T-helper 2 cell (primary cell): Measurements from ENCODE around the gene GPR25.

ENCODE experiments used
- DNase-seq, 5 experiments: peaks; one replicate each; pipeline versions ENCODE4 v3.0.0 to v3.0.0-alpha.2; 2012 to 2022
- total RNA-seq, 2 donors: gene quantifications; one replicate each; lab custom pipeline; 2026; lab: John Stamatoyannopoulos, UW

GPR25 gene
- 0.27 to 1.6 reads per million in 2 donors for total RNA-seq

GRCh38 chr1:200872446-200873115 lies at the start of gene GPR25:
Gene GPR25, plus strand, starts transcription at chr1:200872981. Its CDS starts 57 bp downstream, at chr1:200873038.
- no peak for DNase-seq

DNA sequence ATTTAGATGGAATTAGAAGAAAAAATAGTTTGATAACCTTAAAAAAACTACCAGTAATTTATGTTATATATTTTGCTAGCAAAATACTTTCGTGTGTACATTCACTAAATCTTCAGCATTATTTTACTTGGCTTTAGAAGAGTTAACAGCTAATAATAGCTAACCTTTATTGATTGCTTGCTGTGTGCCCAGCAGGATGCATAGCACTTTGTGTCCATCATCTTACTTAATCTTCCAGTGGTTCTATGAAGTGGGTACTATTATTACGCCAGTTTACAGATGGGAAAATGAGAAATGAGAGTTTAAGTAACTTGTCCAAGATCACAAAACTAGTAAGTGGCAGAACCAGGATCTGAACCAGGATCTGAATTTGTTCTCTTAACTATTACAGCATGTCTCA lies 41.7 kb upstream of the GPR25 start:
- no peak for DNase-seq

DNA sequence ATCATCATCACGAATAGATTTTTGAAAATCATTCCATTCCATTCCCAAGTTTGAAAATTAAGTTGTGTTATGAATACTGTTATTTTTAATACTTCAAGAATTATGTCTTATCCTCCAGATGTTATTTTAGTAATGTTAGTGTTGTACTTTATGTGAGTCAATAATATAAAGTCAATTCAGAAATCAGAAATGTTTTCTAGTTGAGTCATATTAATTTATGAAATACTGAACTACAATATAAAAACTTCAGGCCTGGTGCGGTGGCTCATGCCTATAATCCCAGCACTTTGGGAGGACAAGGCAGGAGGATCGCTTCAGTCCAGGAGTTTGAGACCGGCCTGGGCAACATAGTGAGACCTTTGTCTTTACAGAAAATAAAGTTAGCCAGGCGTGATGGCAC lies 38.4 kb upstream of the GPR25 start:
- no peak for DNase-seq

- no peak for DNase-seq
These were observed 36.6 kb upstream of the GPR25 start for GRCh38 chr1:200836213-200836612.

DNA sequence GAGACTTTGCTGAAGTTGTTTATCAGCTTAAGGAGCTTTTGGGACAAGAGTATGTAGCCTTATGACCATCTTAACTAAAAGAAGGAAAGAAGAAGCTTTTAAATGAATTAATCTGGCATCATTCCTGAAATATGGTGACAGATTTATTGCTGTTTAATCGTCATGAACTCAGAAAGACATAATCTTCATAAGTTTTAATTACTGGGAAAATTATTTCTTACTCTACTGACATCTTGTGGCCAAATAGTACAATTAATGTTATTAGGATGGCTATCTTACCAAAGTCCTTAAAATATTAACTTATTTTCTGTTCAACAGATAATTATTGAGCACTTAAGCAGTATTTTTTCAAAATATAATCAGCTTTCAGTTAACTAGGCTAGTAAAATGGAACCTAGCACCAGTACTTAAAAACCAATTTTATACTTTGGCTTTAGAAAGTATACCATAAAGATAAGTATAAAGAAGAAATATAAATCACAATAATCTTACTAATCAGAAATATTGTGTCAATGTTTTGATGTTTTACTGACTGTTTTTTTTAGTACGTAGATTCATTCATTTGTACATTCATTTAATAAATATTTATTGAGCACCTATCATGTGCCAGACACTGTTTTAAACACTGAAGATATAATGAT lies 34.7 kb upstream of the GPR25 start:
- no peak for DNase-seq

GRCh38 chr1:200838676-200839445 lies 33.9 kb upstream of the GPR25 start:
- DNase-seq = no peak

DNA sequence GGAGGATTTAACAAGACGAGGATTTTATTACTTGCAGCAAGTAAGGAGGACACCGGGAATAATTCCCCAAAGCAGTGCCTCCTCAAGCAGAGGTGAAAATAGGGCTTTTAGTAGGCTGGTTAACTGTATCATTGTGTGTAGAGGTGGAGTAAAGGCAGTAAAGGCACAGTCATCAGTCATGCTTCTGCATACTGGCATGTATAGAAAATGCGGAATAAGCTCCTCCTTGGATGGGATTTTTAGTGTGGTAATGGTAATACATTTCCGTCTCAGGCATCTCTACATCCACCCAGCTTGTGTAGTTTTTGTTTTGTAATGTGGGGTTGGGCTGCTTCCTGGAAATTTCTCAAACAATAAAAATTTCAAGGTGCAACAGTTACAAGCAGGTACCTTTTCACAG lies 27.4 kb upstream of the GPR25 start:
- DNase-seq = no peak

DNA sequence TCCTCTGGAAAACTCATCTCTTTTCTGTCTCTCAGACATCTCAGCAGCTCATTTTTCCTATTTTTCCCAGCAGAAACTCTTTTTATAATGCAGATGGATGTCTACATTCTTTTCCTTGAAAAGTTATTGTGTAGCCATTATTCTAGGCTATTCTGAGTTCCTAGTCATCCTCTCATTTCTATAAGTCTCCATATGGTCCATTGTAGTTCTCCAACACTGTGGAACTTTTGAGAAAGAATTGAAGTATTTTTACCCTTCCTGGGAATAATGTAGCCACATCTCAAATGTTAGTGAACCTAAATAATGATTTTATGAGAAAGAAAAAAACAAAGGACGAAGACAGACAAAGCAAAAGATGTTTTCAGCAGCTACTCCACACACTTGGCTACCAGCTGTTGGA lies 26.4 kb upstream of the GPR25 start:
- no peak for DNase-seq

- no peak for DNase-seq
These were observed 23.4 kb upstream of the GPR25 start for GRCh38 chr1:200849430-200849829.

DNA sequence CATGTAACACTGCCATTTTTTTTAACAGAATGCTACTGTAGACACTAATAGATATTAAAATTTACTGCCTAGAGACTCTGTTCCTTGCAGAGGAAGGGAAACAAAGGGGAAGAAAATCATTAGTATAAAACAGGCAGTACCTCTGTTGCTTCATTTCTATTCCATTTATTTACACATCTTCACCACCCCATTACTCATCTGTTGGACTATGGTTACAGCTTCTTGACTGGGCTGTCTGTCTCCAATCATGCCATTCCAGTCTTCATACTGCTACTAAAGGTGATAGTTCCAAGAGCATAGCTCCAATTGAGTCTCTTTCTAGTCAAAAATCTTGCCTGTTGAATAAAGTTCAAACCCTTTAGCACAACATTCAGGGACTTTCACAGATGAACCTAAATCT lies 22.2 kb upstream of the GPR25 start:
- DNase-seq = no peak

DNA sequence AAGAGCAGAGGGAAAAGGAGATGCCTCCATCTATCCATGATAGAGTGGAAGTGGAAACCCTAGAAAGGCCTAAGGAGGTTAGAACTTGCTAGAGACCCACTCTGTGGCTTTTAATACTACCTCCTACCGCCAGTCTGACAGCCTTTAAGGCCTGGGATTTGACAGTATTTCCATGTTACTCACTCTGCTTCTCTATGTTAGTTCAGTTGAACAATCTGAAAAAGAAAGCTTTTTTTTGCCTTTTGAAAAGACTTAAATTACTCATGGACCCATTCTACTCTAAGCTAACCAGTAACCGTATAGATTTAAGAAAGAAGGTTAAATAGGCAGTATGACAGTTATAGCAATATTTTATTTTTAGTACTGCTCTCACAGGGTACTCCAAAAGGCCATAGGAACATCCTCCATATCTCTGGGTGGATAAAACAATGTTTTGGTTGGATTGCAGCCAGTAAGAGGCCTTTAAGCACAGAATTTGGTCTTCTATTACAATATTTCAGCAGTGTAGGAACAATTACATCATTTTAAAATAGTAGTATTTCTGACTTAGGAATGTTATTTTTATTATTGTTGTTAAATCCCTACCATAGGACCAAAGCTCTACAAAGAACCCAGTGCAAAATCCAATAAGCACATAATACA lies 15.9 kb upstream of the GPR25 start:
- no peak for DNase-seq

DNA sequence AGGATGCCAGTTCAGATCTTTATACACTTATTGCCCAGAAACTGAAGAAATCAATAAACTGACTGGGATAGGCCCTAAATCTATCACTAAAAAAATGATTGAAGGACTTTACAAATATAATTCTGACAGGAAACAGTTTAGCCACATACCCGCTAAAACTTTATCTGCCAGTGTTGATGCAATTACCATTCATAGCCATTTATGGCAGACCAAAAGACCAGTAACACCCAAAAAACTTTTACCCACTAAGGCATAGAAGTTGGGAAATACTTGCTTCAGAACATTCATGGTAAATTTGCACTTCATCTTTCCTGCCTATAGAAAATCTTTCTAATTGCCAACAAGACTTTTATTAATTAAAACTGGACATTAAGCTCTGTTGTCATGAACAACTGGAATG lies 15.0 kb upstream of the GPR25 start:
- no peak for DNase-seq

GRCh38 chr1:200861937-200862647 lies 10.7 kb upstream of the GPR25 start:
- DNase-seq = peak in 2 of 5 experiments; percentile 25 to 55

DNA sequence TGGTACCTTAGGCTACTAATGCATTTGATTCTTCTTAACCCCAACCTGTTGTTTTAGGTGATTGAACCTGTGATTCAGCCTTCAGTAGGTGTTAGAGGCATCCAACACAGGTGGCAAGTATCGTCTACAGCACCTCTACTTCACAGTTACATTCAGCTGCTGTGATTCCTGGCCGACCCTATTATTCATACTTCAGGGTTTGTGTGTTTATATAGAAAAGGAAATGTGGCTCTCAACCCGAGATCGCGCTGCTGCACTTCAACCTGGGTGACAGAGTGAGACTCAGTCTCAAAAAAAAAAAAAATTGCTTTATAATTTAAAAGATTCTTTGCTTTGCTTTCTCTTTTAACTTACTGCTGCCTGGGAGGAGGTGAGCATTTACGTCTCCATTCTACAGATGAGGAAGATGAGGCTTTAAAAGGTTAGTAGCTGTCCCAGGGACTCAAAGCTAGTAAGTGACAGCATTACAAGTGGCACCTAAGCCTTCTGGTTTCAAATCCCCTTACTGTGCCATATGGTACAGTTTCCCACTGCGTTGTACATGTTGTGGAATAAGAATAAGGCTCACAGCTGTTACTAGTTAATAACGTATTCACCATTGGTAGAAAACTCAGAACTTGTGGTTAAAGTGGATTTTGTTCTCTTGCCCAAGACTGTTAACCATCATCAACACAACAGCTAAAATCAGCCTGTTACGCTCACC lies 9.9 kb upstream of the GPR25 start:
- peak in 1 of 5 experiments; percentile 35 for DNase-seq

GRCh38 chr1:200866116-200866515 lies 6.7 kb upstream of the GPR25 start:
- DNase-seq = no peak

DNA sequence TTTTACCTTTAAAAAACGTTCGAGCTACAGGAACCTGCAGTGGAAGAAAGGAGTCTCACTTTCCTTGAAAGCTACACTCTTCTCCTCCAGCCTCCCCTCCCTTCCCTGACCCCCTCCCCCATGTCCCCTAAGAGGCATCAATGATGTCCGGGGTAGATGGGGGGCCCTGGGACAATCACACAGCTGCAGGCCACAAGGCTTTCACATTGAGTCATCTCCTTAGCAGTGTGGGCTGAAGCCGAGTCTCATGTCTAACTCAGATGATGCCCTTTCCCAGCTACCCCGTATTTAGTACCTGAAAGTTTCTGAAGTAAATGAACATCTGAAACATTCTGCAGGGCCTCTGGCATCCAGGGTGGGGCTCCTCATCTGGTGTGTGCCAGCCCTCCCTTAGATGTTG lies 6.3 kb upstream of the GPR25 start:
- peak in 2 of 5 experiments; percentile 38 to 66 for DNase-seq

DNA sequence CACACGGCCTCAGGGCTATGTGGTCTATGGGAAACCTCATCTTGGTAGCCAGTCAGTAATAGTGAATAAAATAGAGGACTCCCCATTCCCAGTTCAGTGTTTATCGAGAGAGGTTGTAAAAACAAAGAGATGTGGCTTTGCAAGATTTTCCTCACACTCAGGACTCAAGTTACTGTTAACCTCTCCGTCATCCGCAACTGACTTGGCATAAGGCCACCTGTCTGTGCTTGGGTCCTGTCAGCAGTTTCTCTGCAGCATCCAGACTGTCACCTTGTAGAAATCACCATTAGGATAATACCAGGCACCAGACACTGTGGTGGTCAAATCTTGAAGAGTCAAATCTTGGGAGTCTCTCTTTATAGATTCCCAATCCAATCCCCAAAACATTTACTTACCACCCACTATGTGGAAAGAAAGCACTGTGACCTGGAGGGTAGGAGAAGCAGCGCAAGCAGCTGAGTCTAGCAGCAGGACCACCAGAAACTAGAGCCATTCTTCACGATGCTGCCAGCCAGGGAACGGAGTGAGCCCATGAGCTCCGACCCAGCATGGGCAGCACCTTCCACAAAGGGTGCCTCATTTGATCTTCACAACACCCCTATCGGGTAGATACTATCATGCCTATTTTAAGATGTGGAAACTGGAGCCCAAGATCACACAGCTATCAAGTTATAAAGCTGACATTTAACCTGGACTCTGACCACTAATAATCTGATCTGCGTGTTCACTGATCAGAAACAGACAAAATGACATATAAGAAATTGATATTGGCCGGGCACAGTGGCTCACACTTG lies 5.6 kb upstream of the GPR25 start:
- no peak for DNase-seq

GRCh38 chr1:200869376-200869752 lies 3.4 kb upstream of the GPR25 start:
- no peak for DNase-seq

DNA sequence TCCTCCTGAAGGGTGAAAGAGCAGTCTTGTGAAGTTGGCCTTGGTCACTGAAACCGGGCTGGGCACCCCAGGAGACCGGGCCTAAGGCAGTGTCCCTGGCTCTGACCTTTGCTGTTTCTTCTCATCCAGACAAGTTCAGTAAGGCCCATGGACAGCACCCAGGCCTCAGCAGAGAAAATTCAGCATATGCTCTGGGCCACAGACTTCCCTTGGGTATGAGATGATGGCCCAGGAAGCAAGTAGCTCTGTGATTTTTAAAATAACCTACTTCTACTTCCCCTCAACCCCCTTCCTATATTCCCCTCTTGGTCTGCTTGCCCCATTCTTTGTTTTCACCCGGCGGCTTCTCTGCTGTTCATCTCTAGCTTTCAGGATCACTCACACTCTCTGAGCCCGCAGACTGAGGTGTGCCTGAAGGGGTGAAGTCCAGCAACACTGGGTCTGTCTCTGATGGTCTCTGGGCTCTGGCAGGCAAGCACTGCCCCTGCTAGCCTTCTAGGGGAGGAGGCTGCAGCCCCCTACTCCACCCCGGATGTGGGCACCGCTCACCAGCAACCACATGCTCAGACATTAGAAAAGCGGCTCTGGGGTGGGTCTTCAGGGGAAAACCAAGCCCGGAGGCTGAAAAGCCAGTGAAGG lies 2.9 kb upstream of the GPR25 start:
- DNase-seq = peak in 2 of 5 experiments; percentile 40 to 46

DNA sequence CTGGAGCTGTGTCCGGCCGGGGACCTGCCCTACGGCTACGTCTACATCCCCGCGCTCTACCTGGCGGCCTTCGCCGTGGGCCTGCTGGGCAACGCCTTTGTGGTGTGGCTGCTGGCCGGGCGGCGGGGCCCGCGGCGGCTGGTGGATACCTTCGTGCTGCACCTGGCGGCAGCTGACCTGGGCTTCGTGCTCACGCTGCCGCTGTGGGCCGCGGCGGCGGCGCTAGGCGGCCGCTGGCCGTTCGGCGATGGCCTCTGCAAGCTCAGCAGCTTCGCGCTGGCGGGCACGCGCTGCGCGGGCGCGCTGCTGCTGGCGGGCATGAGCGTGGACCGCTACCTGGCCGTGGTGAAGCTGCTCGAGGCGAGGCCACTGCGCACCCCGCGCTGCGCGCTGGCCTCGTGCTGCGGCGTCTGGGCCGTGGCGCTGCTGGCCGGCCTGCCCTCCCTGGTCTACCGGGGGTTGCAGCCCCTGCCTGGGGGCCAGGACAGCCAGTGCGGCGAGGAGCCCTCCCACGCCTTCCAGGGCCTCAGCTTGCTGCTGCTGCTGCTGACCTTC lies 412 bp downstream of the GPR25 start:
- DNase-seq = no peak
